NB4 (cell line): Measurements from ENCODE around the gene ADGRL3.

Experiments used
- DNase-seq: peaks from one replicate; pipeline ENCODE4 v3.0.0; 2010; ENCODE audit warnings: low read depth
- H3K4me3 ChIP-seq: one replicate; pipeline ENCODE4 v1.5.1; 2011; ENCODE audit warnings: mild to moderate bottlenecking, low read depth, low read length, moderate library complexity
- MYC ChIP-seq: IDR thresholded peaks from 2 replicates; pipeline ENCODE4 v1.6.1; 2011; ENCODE audit warnings: low read depth, low read length
- POLR2A ChIP-seq: IDR thresholded peaks from 2 replicates; pipeline ENCODE4 v1.6.1; 2011; ENCODE audit warnings: mild to moderate bottlenecking; ENCODE audit not compliant: insufficient read length; ENCODE audit errors: extremely low read depth
- TF ChIP-seq, protein P1 (sequence below): IDR thresholded peaks from one replicate; pipeline ENCODE4 v1.5.1; 2012; ENCODE audit warnings: low read depth, low read length
- TF ChIP-seq, protein P2 (sequence below): IDR thresholded peaks from 2 replicates; pipeline ENCODE4 v1.6.1; 2011; ENCODE audit warnings: low read depth, low read length

The ADGRL3 gene

DNA sequence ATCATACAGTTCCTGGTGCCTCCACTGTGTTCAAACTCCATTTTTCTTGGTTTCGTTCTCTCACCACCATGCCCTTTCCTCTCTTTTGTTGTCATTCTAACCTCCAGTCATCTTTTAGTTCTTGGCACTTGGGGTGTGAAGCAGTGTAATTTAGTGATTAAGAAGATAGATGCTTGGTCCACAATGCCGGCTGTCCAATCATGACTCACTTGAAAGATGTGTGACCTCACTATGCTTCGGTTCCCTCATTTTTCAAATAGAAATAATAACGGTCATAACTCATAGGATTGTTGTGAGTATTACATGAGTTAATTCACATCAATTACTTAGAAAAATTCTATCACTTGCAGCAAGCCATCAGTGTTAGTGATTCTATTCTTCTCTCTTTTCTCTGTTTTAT, 327.8 kb downstream of the ADGRL3 start:
- TF ChIP-seq POLR2A (no peak), MYC (no peak)
- TF ChIP-seq, protein P1, sequence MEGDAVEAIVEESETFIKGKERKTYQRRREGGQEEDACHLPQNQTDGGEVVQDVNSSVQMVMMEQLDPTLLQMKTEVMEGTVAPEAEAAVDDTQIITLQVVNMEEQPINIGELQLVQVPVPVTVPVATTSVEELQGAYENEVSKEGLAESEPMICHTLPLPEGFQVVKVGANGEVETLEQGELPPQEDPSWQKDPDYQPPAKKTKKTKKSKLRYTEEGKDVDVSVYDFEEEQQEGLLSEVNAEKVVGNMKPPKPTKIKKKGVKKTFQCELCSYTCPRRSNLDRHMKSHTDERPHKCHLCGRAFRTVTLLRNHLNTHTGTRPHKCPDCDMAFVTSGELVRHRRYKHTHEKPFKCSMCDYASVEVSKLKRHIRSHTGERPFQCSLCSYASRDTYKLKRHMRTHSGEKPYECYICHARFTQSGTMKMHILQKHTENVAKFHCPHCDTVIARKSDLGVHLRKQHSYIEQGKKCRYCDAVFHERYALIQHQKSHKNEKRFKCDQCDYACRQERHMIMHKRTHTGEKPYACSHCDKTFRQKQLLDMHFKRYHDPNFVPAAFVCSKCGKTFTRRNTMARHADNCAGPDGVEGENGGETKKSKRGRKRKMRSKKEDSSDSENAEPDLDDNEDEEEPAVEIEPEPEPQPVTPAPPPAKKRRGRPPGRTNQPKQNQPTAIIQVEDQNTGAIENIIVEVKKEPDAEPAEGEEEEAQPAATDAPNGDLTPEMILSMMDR: no peak
- TF ChIP-seq, protein P2, sequence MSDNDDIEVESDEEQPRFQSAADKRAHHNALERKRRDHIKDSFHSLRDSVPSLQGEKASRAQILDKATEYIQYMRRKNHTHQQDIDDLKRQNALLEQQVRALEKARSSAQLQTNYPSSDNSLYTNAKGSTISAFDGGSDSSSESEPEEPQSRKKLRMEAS: no peak
- DNase-seq: no peak
- no peak overlapping the region for H3K4me3 ChIP-seq

DNA sequence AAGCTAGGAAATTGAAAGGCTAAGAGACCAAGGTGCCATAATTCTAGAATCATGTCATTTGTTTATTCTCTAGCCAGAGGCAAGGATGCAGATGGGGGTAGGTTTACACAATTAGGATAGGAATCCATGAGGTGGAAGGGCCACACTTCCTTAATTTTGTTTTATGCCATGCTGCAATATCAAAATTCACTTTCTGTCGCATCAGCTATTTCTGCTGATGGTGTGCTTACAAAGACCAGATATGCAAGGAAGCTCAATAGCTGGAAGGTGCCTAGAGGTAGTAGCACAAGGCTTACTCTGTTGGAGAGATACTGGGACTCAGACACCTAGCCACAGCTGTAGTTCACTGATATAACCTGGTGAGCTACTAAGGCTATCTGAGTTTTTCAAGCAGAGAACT, 328.5 kb downstream of the ADGRL3 start:
- H3K4me3 ChIP-seq: no peak overlapping the region
- no peak for DNase-seq
- TF ChIP-seq, protein P2: no peak
- TF ChIP-seq POLR2A: no peak
- TF ChIP-seq, protein P1: no peak
- no peak for TF ChIP-seq MYC

DNA sequence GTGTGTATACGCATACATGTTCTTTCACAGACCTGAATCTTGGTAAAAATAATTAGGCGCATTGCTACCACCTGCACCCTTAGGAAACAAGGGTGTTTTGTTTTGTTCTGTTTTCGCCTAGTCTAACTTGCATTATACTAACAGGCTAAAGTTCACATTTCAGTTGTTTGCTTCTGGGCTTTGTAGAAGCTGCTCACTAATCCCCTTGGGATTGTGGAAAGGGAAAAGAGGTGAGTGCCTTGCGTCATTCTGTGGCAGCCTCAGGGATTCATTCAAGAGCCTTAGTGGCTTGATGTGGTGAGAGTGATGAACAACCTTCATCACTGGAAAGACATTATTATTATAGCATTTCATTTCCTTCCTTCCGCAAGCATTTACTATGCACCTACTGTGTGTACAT, 331.1 kb downstream of the ADGRL3 start:
- TF ChIP-seq POLR2A (no peak), MYC (no peak)
- TF ChIP-seq, protein P2: no peak
- TF ChIP-seq, protein P1: no peak
- no peak overlapping the region for H3K4me3 ChIP-seq
- DNase-seq: no peak

DNA sequence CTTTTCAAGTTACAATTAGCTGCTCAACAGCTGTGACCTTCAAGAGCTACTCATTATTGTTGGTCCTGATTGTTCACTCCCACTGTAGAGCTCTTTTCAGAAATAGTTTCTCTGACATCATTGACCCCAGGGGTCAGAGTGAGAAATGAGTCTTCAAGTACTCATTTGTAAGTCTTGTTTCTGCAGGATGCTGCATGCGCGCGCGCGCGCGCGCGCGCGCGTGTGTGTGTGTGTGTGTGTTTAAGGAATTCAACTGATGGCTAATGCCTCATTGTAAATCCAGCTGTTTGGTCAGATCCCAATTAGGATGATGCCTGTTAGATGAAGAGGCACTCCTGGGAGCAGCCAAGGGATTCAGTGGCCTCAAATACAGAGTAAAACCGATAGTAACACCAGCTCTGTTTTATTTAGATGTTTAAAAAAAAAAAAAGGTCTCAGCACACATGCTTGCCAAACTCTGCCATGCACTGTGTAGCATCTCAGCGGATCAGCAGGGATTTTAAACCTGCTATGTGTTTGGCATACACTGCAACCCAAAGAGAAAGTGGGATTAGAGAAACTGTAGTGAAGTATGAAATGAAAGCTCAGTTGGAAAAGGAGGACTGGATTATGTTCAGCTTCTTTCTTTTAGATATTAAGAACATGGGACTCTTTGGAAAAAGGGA, 332.3 kb downstream of the ADGRL3 start:
- no peak for DNase-seq
- no peak overlapping the region for H3K4me3 ChIP-seq
- TF ChIP-seq POLR2A: no peak
- TF ChIP-seq, protein P1: no peak
- TF ChIP-seq, protein P2: no peak

DNA sequence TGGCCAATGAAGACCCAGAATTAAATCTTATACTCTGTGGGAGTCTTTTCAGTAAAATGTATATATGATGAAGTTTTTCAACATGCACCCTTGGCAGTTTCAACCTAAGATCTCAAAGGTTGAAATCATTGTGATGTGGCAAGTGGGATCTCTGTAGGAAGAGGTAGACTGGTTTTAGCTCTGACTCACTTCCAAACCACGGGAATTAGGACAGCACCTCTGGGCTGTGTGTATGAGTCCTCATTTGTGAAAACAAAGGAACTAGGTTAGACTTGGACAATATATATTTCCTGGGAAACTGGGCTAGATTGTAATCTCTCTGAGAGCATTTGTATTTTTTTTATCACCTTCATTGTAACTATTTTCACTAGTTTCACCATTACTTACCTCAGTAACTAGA, 333.0 kb downstream of the ADGRL3 start:
- DNase-seq: no peak
- no peak overlapping the region for H3K4me3 ChIP-seq
- TF ChIP-seq, protein P1: no peak

DNA sequence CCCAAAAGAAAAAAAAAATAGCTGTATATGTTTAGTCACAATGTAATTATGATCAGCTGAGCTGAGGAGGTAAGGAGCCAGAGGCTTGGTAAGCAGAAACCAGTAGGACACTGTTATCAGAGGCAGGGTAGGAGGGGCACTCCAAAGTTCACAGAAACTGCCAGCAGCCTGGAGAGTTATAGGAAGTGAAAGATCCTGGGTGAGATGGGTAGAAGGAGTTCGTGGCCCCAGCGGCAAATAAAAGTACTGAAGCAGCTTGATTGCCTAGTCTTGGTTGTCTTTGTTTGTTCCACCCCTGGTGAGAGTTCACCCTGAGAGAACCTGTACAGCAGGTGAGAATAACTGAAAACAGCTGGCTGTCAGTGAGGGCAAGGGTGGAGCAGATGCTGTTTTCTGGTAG, 340.8 kb downstream of the ADGRL3 start:
- TF ChIP-seq, protein P2: no peak
- TF ChIP-seq, protein P1: no peak
- no peak for TF ChIP-seq POLR2A
- no peak for TF ChIP-seq MYC
- no peak overlapping the region for H3K4me3 ChIP-seq
- DNase-seq: no peak
